A673 (cell line): ENCODE data around the gene CCDC178. TPM values are rescaled to one million over a fixed set of nuclear protein-coding genes. Genes with fewer than 3 reads are reported as not detected.

ENCODE experiments used
- BruUV-seq: library from RNA; stranded (reverse); fragments of 400-500 nt; replicated peaks from 2 replicates; lab custom pipeline; 2021; lab: Mats Ljungman, UMichigan
- CTCF ChIA-PET: fragments of 300-600 bp; sonication (Branson Sonifier 250); formaldehyde crosslinking; loops from one replicate; lab custom pipeline; 2022; ENCODE audit warnings: antibody characterized with exemption; lab: Charles Lee
- POLR2A ChIA-PET: fragments of 300-600 bp; sonication (Branson Sonifier 250); formaldehyde crosslinking; loops from one replicate; lab custom pipeline; 2022; ENCODE audit warnings: antibody characterized with exemption; ENCODE audit not compliant: low non-redundant PET; lab: Charles Lee
- DNase-seq: peaks from one replicate; pipeline ENCODE4 v3.0.0-alpha.2; 2015; ENCODE audit warnings: low spot score
- H3K27ac ChIP-seq: fragments of 200-600 bp; sonication (generic); 2 replicates; pipeline ENCODE4 v1.5.1; 2016; ENCODE audit warnings: mixed run types, low read depth, mild to moderate bottlenecking, mixed read lengths, antibody characterized with exemption, low read length; ENCODE audit not compliant: poor library complexity, severe bottlenecking
- H3K27me3 ChIP-seq: fragments of 200-600 bp; sonication (generic); replicated peaks from 2 replicates; pipeline ENCODE4 v1.6.1; 2017; ENCODE audit warnings: mixed run types, low read depth, mild to moderate bottlenecking, mixed read lengths, antibody characterized with exemption, low read length; ENCODE audit not compliant: insufficient read depth, poor library complexity
- H3K36me3 ChIP-seq: fragments of 200-600 bp; sonication (generic); 2 replicates; pipeline ENCODE4 v1.6.1; 2016; ENCODE audit warnings: mixed run types, mild to moderate bottlenecking, mixed read lengths, antibody characterized with exemption, low read length; ENCODE audit not compliant: insufficient read depth, poor library complexity, severe bottlenecking
- H3K4me1 ChIP-seq: fragments of 200-600 bp; sonication (generic); 2 replicates; pipeline ENCODE4 v1.6.1; 2017; ENCODE audit warnings: mixed run types, mild to moderate bottlenecking, mixed read lengths, antibody characterized with exemption, low read length; ENCODE audit not compliant: insufficient read depth, poor library complexity, severe bottlenecking
- H3K4me3 ChIP-seq: fragments of 200-600 bp; sonication (generic); 2 replicates; pipeline ENCODE4 v1.5.1; 2016; ENCODE audit warnings: low read depth, mixed run types, mild to moderate bottlenecking, mixed read lengths, low read length; ENCODE audit not compliant: poor library complexity, severe bottlenecking
- H3K9me3 ChIP-seq: fragments of 200-600 bp; sonication (generic); 2 replicates; pipeline ENCODE4 v1.6.1; 2016; ENCODE audit warnings: mixed run types, low read depth, mild to moderate bottlenecking, mixed read lengths, antibody characterized with exemption, low read length; ENCODE audit not compliant: poor library complexity, severe bottlenecking
- EZH2 ChIP-seq: fragments of 200-600 bp; sonication (generic); IDR thresholded peaks from 2 replicates; pipeline ENCODE4 v1.6.1; 2017; ENCODE audit warnings: borderline replicate concordance, low read depth, mild to moderate bottlenecking, mixed read lengths, antibody characterized with exemption, low read length; ENCODE audit not compliant: poor library complexity, severe bottlenecking
- intact Hi-C: fragments of 100-400 bp; cut with micrococcal nuclease; formaldehyde crosslinking; loops from one replicate; pipeline ENCODE4 v1.10.0; 2022; ENCODE audit not compliant: unreplicated experiment
- total RNA-seq: library from RNA; stranded (reverse); gene quantifications from 2 replicates; pipeline ENCODE4 v1.2.3, GENCODE V29; 2021
- TF ChIP-seq, protein P1 (sequence below): fragments of 300-800, 200-600 bp; sonication (generic); conservative IDR thresholded peaks from 2 replicates; pipeline ENCODE4 v1.5.1; 2017; ENCODE audit warnings: low read depth, mild to moderate bottlenecking, antibody characterized with exemption, low read length, moderate library complexity, mixed read lengths

The CCDC178 gene
- total RNA-seq, 1 experiment from 2014 or later = not detected

DNA sequence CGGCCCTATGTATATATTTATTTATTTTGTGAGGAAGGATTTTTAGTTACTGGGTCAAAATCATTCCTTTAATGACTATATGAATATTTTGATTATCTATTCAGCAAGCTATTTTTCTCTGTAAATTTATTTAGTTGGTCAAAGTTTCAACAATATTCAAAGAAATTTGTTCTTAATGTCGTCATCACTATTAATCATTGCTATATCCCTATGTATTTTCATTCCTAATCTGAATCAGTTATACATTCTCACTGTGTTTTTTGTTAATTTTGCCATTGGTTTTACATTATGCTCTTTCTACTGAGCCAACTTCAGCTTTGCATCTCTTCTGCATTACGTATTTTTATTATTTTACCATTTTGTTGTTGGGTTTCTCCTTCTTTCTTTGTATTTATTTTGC lies 105.7 kb downstream of the CCDC178 start:
- Histone ChIP-seq H3K27ac (no peak overlapping the region), H3K9me3 (no peaks in the 10 kb centered on the region), H3K4me1 (no peaks in the 10 kb centered on the region), H3K27me3 (no peaks in the 10 kb centered on the region), H3K4me3 (no peak overlapping the region), H3K36me3 (no peaks in the 10 kb centered on the region)
- DNase-seq = no peak
- intact Hi-C loops = no loop called here
- TF ChIP-seq, protein P1, sequence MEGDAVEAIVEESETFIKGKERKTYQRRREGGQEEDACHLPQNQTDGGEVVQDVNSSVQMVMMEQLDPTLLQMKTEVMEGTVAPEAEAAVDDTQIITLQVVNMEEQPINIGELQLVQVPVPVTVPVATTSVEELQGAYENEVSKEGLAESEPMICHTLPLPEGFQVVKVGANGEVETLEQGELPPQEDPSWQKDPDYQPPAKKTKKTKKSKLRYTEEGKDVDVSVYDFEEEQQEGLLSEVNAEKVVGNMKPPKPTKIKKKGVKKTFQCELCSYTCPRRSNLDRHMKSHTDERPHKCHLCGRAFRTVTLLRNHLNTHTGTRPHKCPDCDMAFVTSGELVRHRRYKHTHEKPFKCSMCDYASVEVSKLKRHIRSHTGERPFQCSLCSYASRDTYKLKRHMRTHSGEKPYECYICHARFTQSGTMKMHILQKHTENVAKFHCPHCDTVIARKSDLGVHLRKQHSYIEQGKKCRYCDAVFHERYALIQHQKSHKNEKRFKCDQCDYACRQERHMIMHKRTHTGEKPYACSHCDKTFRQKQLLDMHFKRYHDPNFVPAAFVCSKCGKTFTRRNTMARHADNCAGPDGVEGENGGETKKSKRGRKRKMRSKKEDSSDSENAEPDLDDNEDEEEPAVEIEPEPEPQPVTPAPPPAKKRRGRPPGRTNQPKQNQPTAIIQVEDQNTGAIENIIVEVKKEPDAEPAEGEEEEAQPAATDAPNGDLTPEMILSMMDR = no peak
- no peak for TF ChIP-seq EZH2
- CTCF ChIA-PET = no interaction called here
- POLR2A ChIA-PET = no interaction called here
- BruUV-seq = no TSS peak

DNA sequence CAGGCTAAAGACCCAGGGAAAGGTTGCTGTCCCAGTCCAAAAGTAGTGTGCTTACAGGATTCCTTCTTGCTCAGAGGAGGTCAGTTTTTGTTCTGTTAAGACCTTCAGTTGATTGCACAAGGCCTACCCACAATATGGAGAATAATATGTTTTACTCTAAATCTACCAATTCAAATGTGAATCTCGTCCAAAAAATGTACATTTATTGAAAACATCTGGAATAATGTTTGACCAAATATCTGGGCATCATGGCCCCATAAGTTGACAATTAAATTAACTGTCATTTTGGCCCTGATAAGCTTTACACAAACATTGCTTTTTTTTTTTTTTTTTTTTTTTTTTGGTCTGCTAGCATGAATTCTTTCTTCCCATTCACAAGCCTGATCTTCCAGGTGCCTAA lies 109.8 kb downstream of the CCDC178 start:
- Histone ChIP-seq H3K4me3 (no peak overlapping the region), H3K36me3 (no peaks in the 10 kb centered on the region), H3K9me3 (no peaks in the 10 kb centered on the region), H3K27ac (no peak overlapping the region), H3K27me3 (no peaks in the 10 kb centered on the region), H3K4me1 (no peaks in the 10 kb centered on the region)
- DNase-seq = no peak
- CTCF ChIA-PET = no interaction called here
- no TSS peak for BruUV-seq
- intact Hi-C loops = no loop called here
- POLR2A ChIA-PET = no interaction called here
- no peak for TF ChIP-seq EZH2
- TF ChIP-seq, protein P1 = no peak

DNA sequence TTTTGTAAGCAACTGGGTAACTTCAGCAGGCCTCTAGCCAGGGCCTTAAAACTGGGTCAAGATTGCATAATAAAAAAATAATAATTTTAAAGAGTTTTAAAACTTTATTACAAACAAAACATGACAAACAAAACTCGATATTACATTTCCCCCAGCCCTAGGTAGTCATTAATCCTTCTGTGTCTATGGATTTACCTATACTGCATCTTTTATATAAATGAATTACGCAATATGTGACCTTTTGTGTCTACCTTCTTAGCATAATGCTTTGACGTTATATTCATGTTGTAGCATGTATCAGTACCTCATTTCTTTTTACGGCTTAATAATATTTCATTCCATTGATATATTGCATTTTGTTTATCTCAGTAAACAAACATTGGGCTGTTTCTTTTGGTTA lies 113.5 kb downstream of the CCDC178 start:
- Histone ChIP-seq H3K36me3 (no peaks in the 10 kb centered on the region), H3K9me3 (no peaks in the 10 kb centered on the region), H3K4me3 (no peak overlapping the region), H3K27ac (no peak overlapping the region), H3K4me1 (no peaks in the 10 kb centered on the region), H3K27me3 (no peaks in the 10 kb centered on the region)
- ChIA-PET POLR2A (no interaction called here), CTCF (no interaction called here)
- no TSS peak for BruUV-seq
- no peak for DNase-seq
- intact Hi-C loops = no loop called here
- TF ChIP-seq, protein P1 = no peak
- no peak for TF ChIP-seq EZH2
